Epithelial cell of esophagus (primary cell): ENCODE data around the gene CROCC2.

Experiments
- DNase-seq: peaks from one replicate; pipeline ENCODE4 v3.0.0; 2010; ENCODE audit warnings: low read depth
- H3K4me3 ChIP-seq: 2 replicates; pipeline ENCODE4 v1.5.1; 2011; ENCODE audit warnings: mild to moderate bottlenecking, low read length, control low read depth
- CTCF ChIP-seq: IDR thresholded peaks from 2 replicates; pipeline ENCODE4 v1.5.1; 2011; ENCODE audit warnings: low read depth, mild to moderate bottlenecking, low read length, control low read depth, inconsistent platforms; ENCODE audit not compliant: insufficient read depth; ENCODE audit errors: missing control alignments

The CROCC2 gene

GRCh38 chr2:240872317-240873097, 33.6 kb upstream of the CROCC2 start:
- TF ChIP-seq CTCF, result no peak
- no peak overlapping the region for H3K4me3 ChIP-seq
- no peak for DNase-seq

GRCh38 chr2:240873098-240873788, 32.9 kb upstream of the CROCC2 start:
- TF ChIP-seq CTCF, result no peak
- no peak for DNase-seq
- no peak overlapping the region for H3K4me3 ChIP-seq

DNA sequence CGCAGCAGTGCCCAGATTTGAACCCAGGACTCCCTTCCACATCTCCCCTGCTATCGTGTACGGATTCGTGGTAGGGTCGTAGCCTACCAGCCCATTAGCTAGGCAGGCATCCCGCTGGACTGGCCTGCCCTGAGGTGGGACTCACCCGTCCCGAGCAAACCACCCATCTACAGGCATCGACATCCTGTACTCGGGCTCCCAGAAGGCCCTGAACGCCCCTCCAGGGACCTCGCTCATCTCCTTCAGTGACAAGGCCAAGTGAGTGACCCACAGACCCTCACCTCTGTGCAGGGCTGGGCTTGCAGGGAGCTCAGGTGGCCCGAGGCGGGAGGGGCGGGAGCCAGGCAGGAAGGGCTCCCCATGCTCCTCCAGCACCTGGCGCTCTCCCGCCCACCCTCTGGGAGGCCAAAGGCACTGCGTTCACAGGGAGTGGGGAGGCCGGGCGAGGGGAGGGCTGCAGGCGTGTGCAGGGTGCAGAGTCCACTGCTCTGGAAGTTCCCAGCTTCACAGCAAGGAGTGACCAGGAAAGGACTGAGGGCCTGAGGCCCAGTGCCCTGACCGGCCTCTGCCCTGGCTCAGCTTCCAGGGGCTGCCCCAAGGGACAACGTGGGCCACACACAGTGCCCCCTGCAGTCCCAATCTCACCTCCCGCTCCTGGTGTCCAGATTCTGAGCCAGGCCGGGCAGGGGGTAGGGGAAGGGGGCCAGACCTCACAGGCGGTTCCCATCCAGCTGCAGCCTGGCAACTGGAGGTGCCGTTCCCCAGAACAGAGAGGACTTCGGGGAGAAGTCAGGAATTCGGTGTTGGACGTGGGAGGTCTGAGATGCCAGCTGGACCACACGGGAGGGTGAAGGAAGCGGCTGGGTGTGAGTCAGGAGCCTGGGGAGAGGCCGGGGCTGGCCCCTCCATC, 32.1 kb upstream of the CROCC2 start:
- H3K4me3 ChIP-seq, result no peak overlapping the region
- no peak for TF ChIP-seq CTCF
- no peak for DNase-seq

- no peak for TF ChIP-seq CTCF
- DNase-seq, result no peak
- no peak overlapping the region for H3K4me3 ChIP-seq
Measured at GRCh38 chr2:240874715-240875227, 31.4 kb upstream of the CROCC2 start.

DNA sequence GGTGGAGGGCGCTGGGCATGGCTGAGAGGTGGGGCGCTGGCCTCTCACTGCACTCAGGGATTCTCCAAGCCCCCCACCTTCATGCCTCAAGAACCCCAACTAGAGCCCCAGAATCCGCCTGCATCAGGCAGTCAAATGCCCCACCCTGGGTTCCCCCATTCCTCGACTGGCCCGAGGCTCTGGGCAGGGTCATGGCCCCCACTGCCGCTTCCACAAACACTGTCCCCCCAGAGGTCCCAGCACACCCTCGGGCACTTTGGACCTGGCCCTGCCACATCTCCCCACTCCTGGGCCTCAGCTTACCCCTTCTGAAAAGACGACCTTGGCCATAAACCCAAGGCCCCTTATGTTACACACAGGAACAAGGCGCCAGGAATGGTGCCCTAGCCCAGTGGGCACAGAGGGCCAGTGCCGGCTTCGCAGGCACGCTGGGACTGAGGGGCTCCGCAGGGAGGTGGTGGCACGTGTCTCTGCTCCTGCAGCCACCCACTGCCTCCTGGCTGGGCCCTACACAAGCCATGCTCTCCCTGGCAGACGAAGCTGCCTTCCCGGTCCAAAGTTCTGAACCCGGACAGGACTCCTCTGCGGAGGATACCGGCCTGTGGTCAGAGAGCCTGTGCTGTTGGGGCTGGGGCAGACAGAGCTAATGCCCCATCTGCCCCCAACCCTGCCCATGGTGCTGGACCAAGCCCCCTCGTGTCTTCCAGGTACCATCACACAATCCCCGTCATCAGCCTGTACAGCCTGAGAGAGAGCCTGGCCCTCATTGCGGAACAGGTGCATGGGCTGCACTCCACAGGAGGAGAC, 30.7 kb upstream of the CROCC2 start:
- no peak for TF ChIP-seq CTCF
- no peak overlapping the region for H3K4me3 ChIP-seq
- DNase-seq, result no peak

- no peak for TF ChIP-seq CTCF
- no peak for DNase-seq
Measured at GRCh38 chr2:240876035-240876474, 30.1 kb upstream of the CROCC2 start.

More at GRCh38 chr2:240876035-240876474, 30.1 kb upstream of the CROCC2 start:
- H3K4me3 ChIP-seq, result no peak overlapping the region
